ENCODE data around the gene TENM3. TPM values are rescaled to one million over a fixed set of nuclear protein-coding genes. Genes with fewer than 3 reads are reported as not detected.

TENM3 gene
- total RNA-seq, 1 donor from 2014 or later, result not detected

DNA sequence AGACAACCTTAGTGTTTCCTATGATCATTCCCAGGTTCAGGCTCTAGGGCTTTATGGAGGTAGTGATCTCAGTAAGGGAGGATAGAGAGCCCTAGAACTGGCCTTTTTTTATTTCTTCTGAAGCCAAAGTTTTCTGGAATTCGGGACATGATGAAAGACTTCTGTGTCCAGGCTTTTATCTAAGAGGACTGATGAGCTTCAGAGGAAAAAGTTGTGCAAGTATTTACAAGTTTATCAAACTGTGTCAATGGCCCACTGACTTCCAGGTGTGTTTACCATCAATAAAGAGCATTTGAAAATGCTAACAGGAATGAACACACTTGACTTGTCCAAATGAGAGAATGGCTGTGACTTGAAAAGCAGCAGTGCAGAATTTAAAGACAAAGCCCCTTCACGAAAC, 419.3 kb downstream of the TENM3 start:
- no peak for DNase-seq
- TF ChIP-seq, protein P1, sequence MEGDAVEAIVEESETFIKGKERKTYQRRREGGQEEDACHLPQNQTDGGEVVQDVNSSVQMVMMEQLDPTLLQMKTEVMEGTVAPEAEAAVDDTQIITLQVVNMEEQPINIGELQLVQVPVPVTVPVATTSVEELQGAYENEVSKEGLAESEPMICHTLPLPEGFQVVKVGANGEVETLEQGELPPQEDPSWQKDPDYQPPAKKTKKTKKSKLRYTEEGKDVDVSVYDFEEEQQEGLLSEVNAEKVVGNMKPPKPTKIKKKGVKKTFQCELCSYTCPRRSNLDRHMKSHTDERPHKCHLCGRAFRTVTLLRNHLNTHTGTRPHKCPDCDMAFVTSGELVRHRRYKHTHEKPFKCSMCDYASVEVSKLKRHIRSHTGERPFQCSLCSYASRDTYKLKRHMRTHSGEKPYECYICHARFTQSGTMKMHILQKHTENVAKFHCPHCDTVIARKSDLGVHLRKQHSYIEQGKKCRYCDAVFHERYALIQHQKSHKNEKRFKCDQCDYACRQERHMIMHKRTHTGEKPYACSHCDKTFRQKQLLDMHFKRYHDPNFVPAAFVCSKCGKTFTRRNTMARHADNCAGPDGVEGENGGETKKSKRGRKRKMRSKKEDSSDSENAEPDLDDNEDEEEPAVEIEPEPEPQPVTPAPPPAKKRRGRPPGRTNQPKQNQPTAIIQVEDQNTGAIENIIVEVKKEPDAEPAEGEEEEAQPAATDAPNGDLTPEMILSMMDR (IDR thresholded peaks at IDR 0.05), result no peak
- CTCF ChIA-PET, result no interaction called here
- no peaks in the 10 kb centered on the region for H3K36me3 Mint-ChIP-seq (ENCODE audit: low read depth)
- H3K27ac Mint-ChIP-seq, result no peak overlapping the region
- POLR2A ChIA-PET, result no interaction called here
- no peaks in the 10 kb centered on the region for H3K27me3 Mint-ChIP-seq
- no peak for ATAC-seq (ENCODE audit: low read depth)
- H3K9me3 Mint-ChIP-seq, result peaks cover 5% of the 10 kb centered on the region
- intact Hi-C loops (cut with micrococcal nuclease), result no loop called here
- no peak overlapping the region for H3K4me3 Mint-ChIP-seq
- H3K4me1 Mint-ChIP-seq, result no peaks in the 10 kb centered on the region

DNA sequence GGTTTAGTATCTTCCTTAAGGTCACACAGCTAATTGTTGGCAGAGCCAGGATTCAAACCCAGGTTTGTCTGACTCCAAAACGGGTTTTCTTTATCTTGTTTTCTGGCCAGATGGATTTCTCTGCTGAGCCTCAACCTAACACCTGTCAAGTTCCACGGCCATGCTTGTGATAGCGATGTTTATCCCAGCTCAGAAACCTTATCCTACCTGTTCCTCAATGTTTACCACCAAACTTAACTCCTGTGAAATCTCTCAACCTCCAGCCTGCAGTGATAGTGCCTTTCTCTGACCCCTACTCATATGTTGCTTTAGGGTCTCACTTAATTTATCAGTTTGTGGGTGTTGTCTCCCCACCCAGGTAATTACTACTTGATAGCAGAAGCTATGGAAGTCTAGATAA, 428.0 kb downstream of the TENM3 start:
- intact Hi-C loops (cut with micrococcal nuclease), result no loop called here
- ATAC-seq (ENCODE audit: low read depth) (no peak), DNase-seq (no peak)
- H3K9me3 Mint-ChIP-seq, result no peaks in the 10 kb centered on the region
- no peaks in the 10 kb centered on the region for H3K27me3 Mint-ChIP-seq
- POLR2A ChIA-PET, result no interaction called here
- no peak overlapping the region for H3K4me3 Mint-ChIP-seq
- H3K27ac Mint-ChIP-seq, result no peak overlapping the region
- CTCF ChIA-PET, result no interaction called here
- TF ChIP-seq, protein P1 (IDR thresholded peaks at IDR 0.05), result no peak
- H3K36me3 Mint-ChIP-seq (ENCODE audit: low read depth), result no peaks in the 10 kb centered on the region
- no peaks in the 10 kb centered on the region for H3K4me1 Mint-ChIP-seq

DNA sequence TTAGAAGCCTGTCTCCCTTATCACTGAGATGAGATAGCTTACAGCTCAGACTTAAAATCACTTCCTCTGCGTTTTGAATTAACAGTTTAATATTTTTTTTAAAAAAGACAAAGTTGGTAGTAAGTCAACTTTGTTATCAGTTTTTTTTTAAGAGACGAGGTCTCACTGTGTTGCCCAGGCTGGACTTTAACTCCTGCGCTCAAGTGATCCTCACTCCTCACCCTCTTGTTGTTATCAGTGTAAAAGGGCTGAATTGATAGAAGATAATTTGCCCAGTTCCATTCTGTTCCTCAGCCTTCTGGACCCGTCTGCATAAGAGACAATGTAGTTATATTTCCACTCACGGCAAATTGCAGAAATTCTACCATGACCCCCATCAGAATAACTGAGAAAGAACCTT, 428.5 kb downstream of the TENM3 start:
- TF ChIP-seq, protein P1 (IDR thresholded peaks at IDR 0.05), result no peak
- intact Hi-C loops (cut with micrococcal nuclease), result no loop called here
- no peak for ATAC-seq (ENCODE audit: low read depth)

DNA sequence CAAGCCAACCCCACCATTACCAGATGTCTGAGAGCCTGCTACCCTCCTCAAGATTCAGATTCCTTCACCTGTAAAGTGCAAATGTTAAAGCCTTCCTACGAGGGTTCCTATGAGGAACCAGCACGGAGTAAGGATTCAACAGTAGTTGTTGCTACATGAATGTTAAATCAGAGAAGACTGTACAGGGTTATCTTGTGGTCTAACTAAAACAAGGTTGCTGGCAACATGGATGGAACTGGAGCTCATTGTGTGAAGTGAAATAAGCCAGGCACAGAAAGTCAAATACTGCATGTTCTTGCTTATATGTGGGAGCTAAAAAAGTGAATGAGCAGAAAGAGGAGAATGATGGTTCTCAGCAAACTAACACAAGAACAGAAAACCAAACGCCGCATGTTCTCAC, 435.4 kb downstream of the TENM3 start:
- Mint-ChIP-seq H3K9me3 (no peaks in the 10 kb centered on the region), H3K36me3 (ENCODE audit: low read depth) (no peaks in the 10 kb centered on the region), H3K4me1 (no peaks in the 10 kb centered on the region), H3K27ac (no peak overlapping the region), H3K4me3 (no peak overlapping the region), H3K27me3 (peaks cover 3% of the 10 kb centered on the region)
- ATAC-seq (ENCODE audit: low read depth) (no peak), DNase-seq (no peak)
- ChIA-PET POLR2A (no interaction called here), CTCF (no interaction called here)
- TF ChIP-seq, protein P1 (IDR thresholded peaks at IDR 0.05), result no peak
- intact Hi-C loops (cut with micrococcal nuclease), result no loop called here

More for the DNA sequence above, 428.5 kb downstream of the TENM3 start:
- Mint-ChIP-seq H3K9me3 (no peaks in the 10 kb centered on the region), H3K27me3 (peaks cover 1% of the 10 kb centered on the region), H3K36me3 (ENCODE audit: low read depth) (no peaks in the 10 kb centered on the region), H3K4me3 (no peak overlapping the region), H3K27ac (no peak overlapping the region), H3K4me1 (no peaks in the 10 kb centered on the region)
- no peak for DNase-seq
- POLR2A ChIA-PET, result no interaction called here
- CTCF ChIA-PET, result no interaction called here

DNA sequence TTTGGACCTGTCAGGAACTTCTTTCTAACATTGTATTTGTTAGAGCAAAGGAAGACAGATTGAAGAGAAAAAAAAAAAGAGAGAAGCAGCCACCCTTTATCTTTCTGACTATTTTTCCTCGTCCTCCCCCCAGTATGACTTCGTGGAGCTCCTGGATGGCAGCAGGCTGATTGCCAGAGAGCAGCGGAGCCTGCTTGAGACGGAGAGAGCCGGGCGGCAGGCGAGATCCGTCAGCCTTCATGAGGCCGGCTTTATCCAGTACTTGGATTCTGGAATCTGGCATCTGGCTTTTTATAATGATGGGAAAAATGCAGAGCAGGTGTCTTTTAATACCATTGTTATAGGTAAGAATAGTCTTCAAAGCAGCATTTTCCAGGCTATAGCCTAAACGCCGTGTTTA, 436.3 kb downstream of the TENM3 start:
- Mint-ChIP-seq H3K9me3 (no peaks in the 10 kb centered on the region), H3K27ac (no peak overlapping the region), H3K4me3 (no peak overlapping the region), H3K27me3 (peaks cover 3% of the 10 kb centered on the region), H3K36me3 (ENCODE audit: low read depth) (no peaks in the 10 kb centered on the region), H3K4me1 (no peaks in the 10 kb centered on the region)
- CTCF ChIA-PET, result no interaction called here
- TF ChIP-seq, protein P1 (IDR thresholded peaks at IDR 0.05), result no peak
- POLR2A ChIA-PET, result no interaction called here
- no peak for ATAC-seq (ENCODE audit: low read depth)
- intact Hi-C loops (cut with micrococcal nuclease), result no loop called here
- no peak for DNase-seq
